ENCODE results near the gene SPNS1. TPM values are rescaled to one million over a fixed set of nuclear protein-coding genes. Genes with fewer than 3 reads are reported as not detected.

Gene SPNS1
- total RNA-seq, 3 donors from 2014 or later, result 15.1 to 19.5 (median 17.8) TPM

- no peaks in the 10 kb centered on the region for H3K36me3 ChIP-seq
- intact Hi-C loops (cut with DNase I; ENCODE audit: low total_unique reads), result no loop called here
- no peak overlapping the region for H3K4me3 ChIP-seq
- no peak overlapping the region for H3K27ac ChIP-seq
- H3K4me1 ChIP-seq, result no peaks in the 10 kb centered on the region
- no peak for DNase-seq (ENCODE audit: low spot score in 2 of 2)
- no peaks in the 10 kb centered on the region for H3K9me3 ChIP-seq
- no peak for TF ChIP-seq CTCF (IDR thresholded peaks at IDR 0.05)
- no peak for TF ChIP-seq POLR2AphosphoS5 (IDR thresholded peaks at IDR 0.05)
- no peak for TF ChIP-seq POLR2A (IDR thresholded peaks at IDR 0.05)
- H3K27me3 ChIP-seq, result no peaks in the 10 kb centered on the region
Measured at GRCh38 chr16:28930652-28931051, 43.9 kb upstream of the SPNS1 start.

DNA sequence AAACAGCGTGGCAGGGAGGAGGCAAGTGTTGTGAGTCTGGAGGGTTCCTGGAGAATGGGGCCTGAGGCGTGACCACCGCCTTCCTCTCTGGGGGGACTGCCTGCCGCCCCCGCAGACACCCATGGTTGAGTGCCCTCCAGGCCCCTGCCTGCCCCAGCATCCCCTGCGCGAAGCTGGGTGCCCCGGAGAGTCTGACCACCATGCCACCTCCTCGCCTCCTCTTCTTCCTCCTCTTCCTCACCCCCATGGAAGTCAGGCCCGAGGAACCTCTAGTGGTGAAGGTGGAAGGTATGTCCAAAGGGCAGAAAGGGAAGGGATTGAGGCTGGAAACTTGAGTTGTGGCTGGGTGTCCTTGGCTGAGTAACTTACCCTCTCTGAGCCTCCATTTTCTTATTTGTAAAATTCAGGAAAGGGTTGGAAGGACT is 42.8 kb upstream of the SPNS1 start, which contains the start of gene CD19:
Gene CD19 (plus strand): TSS at position 171 of the 425 bp plus-strand sequence. CDS start 30 bp downstream, at position 201.
- no peak for TF ChIP-seq POLR2AphosphoS5 (IDR thresholded peaks at IDR 0.05)
- TF ChIP-seq CTCF (IDR thresholded peaks at IDR 0.05), result no peak
- no peak for TF ChIP-seq POLR2A (IDR thresholded peaks at IDR 0.05)
- Histone ChIP-seq H3K4me1 (no peaks in the 10 kb centered on the region), H3K27me3 (no peaks in the 10 kb centered on the region), H3K27ac (no peak within 1 kb of the TSS), H3K36me3 (no peaks in the 10 kb centered on the region), H3K4me3 (no peak within 1 kb of the TSS), H3K9me3 (no peaks in the 10 kb centered on the region)
- no peak for DNase-seq (ENCODE audit: low spot score in 2 of 2)
- intact Hi-C loops (cut with DNase I; ENCODE audit: low total_unique reads), result no loop called here

DNA sequence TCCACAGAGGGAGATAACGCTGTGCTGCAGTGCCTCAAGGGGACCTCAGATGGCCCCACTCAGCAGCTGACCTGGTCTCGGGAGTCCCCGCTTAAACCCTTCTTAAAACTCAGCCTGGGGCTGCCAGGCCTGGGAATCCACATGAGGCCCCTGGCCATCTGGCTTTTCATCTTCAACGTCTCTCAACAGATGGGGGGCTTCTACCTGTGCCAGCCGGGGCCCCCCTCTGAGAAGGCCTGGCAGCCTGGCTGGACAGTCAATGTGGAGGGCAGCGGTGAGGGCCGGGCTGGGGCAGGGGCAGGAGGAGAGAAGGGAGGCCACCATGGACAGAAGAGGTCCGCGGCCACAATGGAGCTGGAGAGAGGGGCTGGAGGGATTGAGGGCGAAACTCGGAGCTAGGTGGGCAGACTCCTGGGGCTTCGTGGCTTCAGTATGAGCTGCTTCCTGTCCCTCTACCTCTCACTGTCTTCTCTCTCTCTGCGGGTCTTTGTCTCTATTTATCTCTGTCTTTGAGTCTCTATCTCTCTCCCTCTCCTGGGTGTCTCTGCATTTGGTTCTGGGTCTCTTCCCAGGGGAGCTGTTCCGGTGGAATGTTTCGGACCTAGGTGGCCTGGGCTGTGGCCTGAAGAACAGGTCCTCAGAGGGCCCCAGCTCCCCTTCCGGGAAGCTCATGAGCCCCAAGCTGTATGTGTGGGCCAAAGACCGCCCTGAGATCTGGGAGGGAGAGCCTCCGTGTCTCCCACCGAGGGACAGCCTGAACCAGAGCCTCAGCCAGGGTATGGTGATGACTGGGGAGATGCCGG is 42.0 kb upstream of the SPNS1 start:
- Histone ChIP-seq H3K36me3 (no peaks in the 10 kb centered on the region), H3K27ac (no peak overlapping the region), H3K4me1 (no peaks in the 10 kb centered on the region), H3K9me3 (no peaks in the 10 kb centered on the region), H3K4me3 (no peak overlapping the region), H3K27me3 (no peaks in the 10 kb centered on the region)
- intact Hi-C loops (cut with DNase I; ENCODE audit: low total_unique reads), result no loop called here
- DNase-seq (ENCODE audit: low spot score in 2 of 2), result no peak
- no peak for TF ChIP-seq POLR2AphosphoS5 (IDR thresholded peaks at IDR 0.05)
- TF ChIP-seq POLR2A (IDR thresholded peaks at IDR 0.05), result no peak
- TF ChIP-seq CTCF (IDR thresholded peaks at IDR 0.05), result no peak

- no peak for DNase-seq (ENCODE audit: low spot score in 2 of 2)
- H3K27ac ChIP-seq, result no peak overlapping the region
- H3K27me3 ChIP-seq, result no peaks in the 10 kb centered on the region
- H3K9me3 ChIP-seq, result no peaks in the 10 kb centered on the region
- no peak overlapping the region for H3K4me3 ChIP-seq
- H3K36me3 ChIP-seq, result no peaks in the 10 kb centered on the region
- intact Hi-C loops (cut with DNase I; ENCODE audit: low total_unique reads), result no loop called here
- no peaks in the 10 kb centered on the region for H3K4me1 ChIP-seq
- TF ChIP-seq CTCF (IDR thresholded peaks at IDR 0.05) (no peak), POLR2A (IDR thresholded peaks at IDR 0.05) (no peak), POLR2AphosphoS5 (IDR thresholded peaks at IDR 0.05) (no peak)
Measured at GRCh38 chr16:28933171-28933570, 41.4 kb upstream of the SPNS1 start.

- Histone ChIP-seq H3K4me3 (no peak overlapping the region), H3K27me3 (no peaks in the 10 kb centered on the region), H3K27ac (no peak overlapping the region), H3K36me3 (no peaks in the 10 kb centered on the region), H3K4me1 (no peaks in the 10 kb centered on the region), H3K9me3 (no peaks in the 10 kb centered on the region)
- DNase-seq (ENCODE audit: low spot score in 2 of 2), result no peak
- TF ChIP-seq POLR2A (IDR thresholded peaks at IDR 0.05) (no peak), CTCF (IDR thresholded peaks at IDR 0.05) (no peak), POLR2AphosphoS5 (IDR thresholded peaks at IDR 0.05) (no peak)
- intact Hi-C loops (cut with DNase I; ENCODE audit: low total_unique reads), result no loop called here
Measured at GRCh38 chr16:28935346-28935745, 39.2 kb upstream of the SPNS1 start.
